Measurements from ENCODE around the gene OR10A3.

OR10A3 gene

DNA sequence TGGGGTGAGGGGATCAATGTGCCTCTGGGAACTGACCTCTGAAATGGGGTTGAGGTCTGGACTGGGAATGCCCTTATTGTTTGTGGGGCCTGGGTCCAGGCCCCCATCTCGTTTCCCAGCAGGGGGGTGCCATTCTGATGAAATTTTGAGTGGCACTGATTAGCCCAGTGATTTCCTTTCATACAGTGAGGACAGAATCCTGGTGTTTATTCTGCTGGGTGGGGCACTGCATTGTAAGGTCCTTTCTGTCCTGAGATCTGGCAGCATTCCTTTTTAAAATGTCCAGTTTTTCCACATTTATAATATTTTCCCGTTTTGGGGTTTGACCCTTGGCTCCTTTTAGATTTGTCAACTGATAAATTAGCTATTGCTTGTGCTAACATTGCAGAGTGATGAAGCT, 37.6 kb downstream of the OR10A3 start:
- Histone ChIP-seq H3K4me1 (ENCODE audit: insufficient read depth, low read length, severe bottlenecking) (no peaks in the 10 kb centered on the region), H3K9me3 (ENCODE audit: low read length) (no peaks in the 10 kb centered on the region), H3K79me2 (ENCODE audit: insufficient read depth, low read length) (no peaks in the 10 kb centered on the region), H3K27me3 (ENCODE audit: insufficient read depth, low read length) (no peaks in the 10 kb centered on the region), H2AFZ (ENCODE audit: low read length) (no peak overlapping the region), H3F3A (ENCODE audit: insufficient read depth, low read length) (no peaks in the 10 kb centered on the region), H4K20me1 (ENCODE audit: insufficient read depth, low read length) (no peaks in the 10 kb centered on the region), H3K9ac (ENCODE audit: low read length) (no peak overlapping the region), H3K36me3 (ENCODE audit: insufficient read depth, low read length) (no peaks in the 10 kb centered on the region), H3K4me3 (ENCODE audit: low read depth, low read length, poor library complexity, severe bottlenecking) (no peak overlapping the region), H3K9me2 (ENCODE audit: low read depth, low read length) (no peaks in the 10 kb centered on the region), H3K27ac (ENCODE audit: low read depth, low read length, poor library complexity, severe bottlenecking) (no peak overlapping the region), H3K4me2 (ENCODE audit: low read length) (no peak overlapping the region)
- no peak for TF ChIP-seq EZH2 (IDR thresholded peaks at IDR 0.05; ENCODE audit: borderline replicate concordance, low read length)
- TF ChIP-seq, protein P1, sequence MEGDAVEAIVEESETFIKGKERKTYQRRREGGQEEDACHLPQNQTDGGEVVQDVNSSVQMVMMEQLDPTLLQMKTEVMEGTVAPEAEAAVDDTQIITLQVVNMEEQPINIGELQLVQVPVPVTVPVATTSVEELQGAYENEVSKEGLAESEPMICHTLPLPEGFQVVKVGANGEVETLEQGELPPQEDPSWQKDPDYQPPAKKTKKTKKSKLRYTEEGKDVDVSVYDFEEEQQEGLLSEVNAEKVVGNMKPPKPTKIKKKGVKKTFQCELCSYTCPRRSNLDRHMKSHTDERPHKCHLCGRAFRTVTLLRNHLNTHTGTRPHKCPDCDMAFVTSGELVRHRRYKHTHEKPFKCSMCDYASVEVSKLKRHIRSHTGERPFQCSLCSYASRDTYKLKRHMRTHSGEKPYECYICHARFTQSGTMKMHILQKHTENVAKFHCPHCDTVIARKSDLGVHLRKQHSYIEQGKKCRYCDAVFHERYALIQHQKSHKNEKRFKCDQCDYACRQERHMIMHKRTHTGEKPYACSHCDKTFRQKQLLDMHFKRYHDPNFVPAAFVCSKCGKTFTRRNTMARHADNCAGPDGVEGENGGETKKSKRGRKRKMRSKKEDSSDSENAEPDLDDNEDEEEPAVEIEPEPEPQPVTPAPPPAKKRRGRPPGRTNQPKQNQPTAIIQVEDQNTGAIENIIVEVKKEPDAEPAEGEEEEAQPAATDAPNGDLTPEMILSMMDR (IDR thresholded peaks at IDR 0.05; ENCODE audit: low read length) = no peak

DNA sequence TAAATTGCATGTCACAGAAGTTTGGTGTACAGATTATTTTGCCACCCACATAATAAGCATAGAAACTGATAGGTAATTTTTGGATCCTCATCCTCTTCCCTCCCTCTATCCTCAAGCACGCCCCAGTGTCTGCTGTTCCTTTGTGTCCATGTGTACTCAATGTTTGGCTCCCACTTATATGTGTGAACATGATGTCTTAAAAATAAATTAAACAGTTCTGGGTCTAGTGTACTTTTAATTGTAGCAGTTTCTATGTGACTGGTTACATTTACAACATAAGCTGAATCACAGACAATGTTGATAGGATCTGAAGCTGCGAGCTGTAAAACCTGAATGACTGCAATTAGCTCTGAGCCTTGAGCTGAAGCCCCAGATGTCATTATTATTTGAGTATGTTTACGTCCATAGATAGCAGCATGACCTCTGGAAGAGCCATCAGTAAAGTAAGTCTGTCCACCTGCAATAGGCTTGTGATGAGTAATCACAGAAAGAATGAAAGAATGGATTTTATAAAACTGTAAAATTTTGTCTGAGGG, 40.1 kb downstream of the OR10A3 start:
- Histone ChIP-seq H3K4me1 (ENCODE audit: insufficient read depth, low read length, severe bottlenecking) (no peaks in the 10 kb centered on the region), H3K9ac (ENCODE audit: low read length) (no peak overlapping the region), H3K36me3 (ENCODE audit: insufficient read depth, low read length) (no peaks in the 10 kb centered on the region), H3K4me2 (ENCODE audit: low read length) (no peak overlapping the region), H4K20me1 (ENCODE audit: insufficient read depth, low read length) (no peaks in the 10 kb centered on the region), H3K79me2 (ENCODE audit: insufficient read depth, low read length) (no peaks in the 10 kb centered on the region), H2AFZ (ENCODE audit: low read length) (no peak overlapping the region), H3F3A (ENCODE audit: insufficient read depth, low read length) (no peaks in the 10 kb centered on the region), H3K27me3 (ENCODE audit: insufficient read depth, low read length) (no peaks in the 10 kb centered on the region), H3K9me2 (ENCODE audit: low read depth, low read length) (no peaks in the 10 kb centered on the region), H3K9me3 (ENCODE audit: low read length) (no peaks in the 10 kb centered on the region), H3K4me3 (ENCODE audit: low read depth, low read length, poor library complexity, severe bottlenecking) (no peak overlapping the region), H3K27ac (ENCODE audit: low read depth, low read length, poor library complexity, severe bottlenecking) (no peak overlapping the region)
- TF ChIP-seq EZH2 (IDR thresholded peaks at IDR 0.05; ENCODE audit: borderline replicate concordance, low read length) = no peak
- TF ChIP-seq, protein P1 (IDR thresholded peaks at IDR 0.05; ENCODE audit: low read length) = no peak

DNA sequence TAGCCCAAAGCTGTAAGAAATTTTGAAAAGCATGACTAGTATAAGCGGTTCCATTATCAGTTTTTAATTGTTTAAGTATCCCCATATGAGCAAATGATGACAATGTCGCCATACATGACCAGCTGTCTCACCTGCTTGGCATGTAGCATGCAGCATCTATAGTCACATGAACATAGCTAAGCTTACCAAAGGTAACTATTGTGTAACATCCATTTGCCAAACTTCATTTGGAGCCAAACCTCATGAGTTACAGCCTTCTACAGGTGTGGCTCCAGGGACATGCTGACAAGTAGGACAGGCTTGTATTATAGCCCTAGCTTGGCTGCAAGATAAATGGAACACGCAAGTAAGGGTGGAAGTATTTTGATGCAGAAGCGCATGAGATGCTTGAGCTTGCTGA, 40.8 kb downstream of the OR10A3 start:
- no peak overlapping the region for H3K4me2 ChIP-seq (ENCODE audit: low read length)
- no peaks in the 10 kb centered on the region for H3K27me3 ChIP-seq (ENCODE audit: insufficient read depth, low read length)
- no peaks in the 10 kb centered on the region for H3K9me2 ChIP-seq (ENCODE audit: low read depth, low read length)
- no peak overlapping the region for H3K4me3 ChIP-seq (ENCODE audit: low read depth, low read length, poor library complexity, severe bottlenecking)
- no peaks in the 10 kb centered on the region for H3K9me3 ChIP-seq (ENCODE audit: low read length)
- no peaks in the 10 kb centered on the region for H3K4me1 ChIP-seq (ENCODE audit: insufficient read depth, low read length, severe bottlenecking)
- no peaks in the 10 kb centered on the region for H3K79me2 ChIP-seq (ENCODE audit: insufficient read depth, low read length)
- no peaks in the 10 kb centered on the region for H3K36me3 ChIP-seq (ENCODE audit: insufficient read depth, low read length)
- no peak overlapping the region for H3K27ac ChIP-seq (ENCODE audit: low read depth, low read length, poor library complexity, severe bottlenecking)
- no peak for TF ChIP-seq EZH2 (IDR thresholded peaks at IDR 0.05; ENCODE audit: borderline replicate concordance, low read length)
- TF ChIP-seq, protein P1 (IDR thresholded peaks at IDR 0.05; ENCODE audit: low read length) = no peak
- H3F3A ChIP-seq (ENCODE audit: insufficient read depth, low read length) = no peaks in the 10 kb centered on the region
- no peak overlapping the region for H3K9ac ChIP-seq (ENCODE audit: low read length)
- no peak overlapping the region for H2AFZ ChIP-seq (ENCODE audit: low read length)
- H4K20me1 ChIP-seq (ENCODE audit: insufficient read depth, low read length) = no peaks in the 10 kb centered on the region

All from OCI-LY1 (cell line).